ENCODE data around the gene DENND5B.

The DENND5B gene

DNA sequence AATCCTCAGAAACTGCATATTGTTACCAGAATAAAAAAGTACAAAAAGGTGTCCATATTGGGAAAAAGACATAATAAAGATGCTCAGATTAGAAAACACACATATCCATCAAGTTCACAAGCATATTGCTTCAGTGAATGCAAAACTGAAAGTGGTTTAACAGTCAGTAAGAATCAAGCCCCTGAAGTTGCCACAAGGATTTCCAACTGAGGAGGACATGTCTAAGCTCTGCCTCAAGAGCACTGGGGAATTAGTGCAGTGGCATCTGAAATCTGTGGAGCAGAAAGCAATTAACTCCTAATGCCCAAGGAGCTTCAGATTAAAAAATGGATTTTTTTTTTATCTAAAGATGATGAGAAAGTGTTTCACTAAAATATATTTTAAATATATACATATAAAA, 113.2 kb downstream of the DENND5B start:
- ChIA-PET CTCF (no interaction called here), POLR2A (no interaction called here)
- TF ChIP-seq YY1 (tag by site-specific recombination; IDR thresholded peaks at IDR 0.05) (no peak), ZNF792 (tag by site-specific recombination; IDR thresholded peaks at IDR 0.05) (no peak), ZNF140 (tag by site-specific recombination; IDR thresholded peaks at IDR 0.05) (no peak), ZNF610 (tag by site-specific recombination; IDR thresholded peaks at IDR 0.05; ENCODE audit: borderline replicate concordance) (no peak), ZNF146 (tag by site-specific recombination; IDR thresholded peaks at IDR 0.05) (no peak), ZNF157 (tag by site-specific recombination; IDR thresholded peaks at IDR 0.05) (no peak), EGR2 (tag by site-specific recombination; IDR thresholded peaks at IDR 0.05; ENCODE audit: low read depth) (no peak), ZNF530 (tag by site-specific recombination; IDR thresholded peaks at IDR 0.05; ENCODE audit: low read depth) (no peak), ZNF48 (tag by site-specific recombination; IDR thresholded peaks at IDR 0.05) (no peak), ZNF114 (tag by site-specific recombination; IDR thresholded peaks at IDR 0.05) (no peak)
- TF ChIP-seq, protein P1, sequence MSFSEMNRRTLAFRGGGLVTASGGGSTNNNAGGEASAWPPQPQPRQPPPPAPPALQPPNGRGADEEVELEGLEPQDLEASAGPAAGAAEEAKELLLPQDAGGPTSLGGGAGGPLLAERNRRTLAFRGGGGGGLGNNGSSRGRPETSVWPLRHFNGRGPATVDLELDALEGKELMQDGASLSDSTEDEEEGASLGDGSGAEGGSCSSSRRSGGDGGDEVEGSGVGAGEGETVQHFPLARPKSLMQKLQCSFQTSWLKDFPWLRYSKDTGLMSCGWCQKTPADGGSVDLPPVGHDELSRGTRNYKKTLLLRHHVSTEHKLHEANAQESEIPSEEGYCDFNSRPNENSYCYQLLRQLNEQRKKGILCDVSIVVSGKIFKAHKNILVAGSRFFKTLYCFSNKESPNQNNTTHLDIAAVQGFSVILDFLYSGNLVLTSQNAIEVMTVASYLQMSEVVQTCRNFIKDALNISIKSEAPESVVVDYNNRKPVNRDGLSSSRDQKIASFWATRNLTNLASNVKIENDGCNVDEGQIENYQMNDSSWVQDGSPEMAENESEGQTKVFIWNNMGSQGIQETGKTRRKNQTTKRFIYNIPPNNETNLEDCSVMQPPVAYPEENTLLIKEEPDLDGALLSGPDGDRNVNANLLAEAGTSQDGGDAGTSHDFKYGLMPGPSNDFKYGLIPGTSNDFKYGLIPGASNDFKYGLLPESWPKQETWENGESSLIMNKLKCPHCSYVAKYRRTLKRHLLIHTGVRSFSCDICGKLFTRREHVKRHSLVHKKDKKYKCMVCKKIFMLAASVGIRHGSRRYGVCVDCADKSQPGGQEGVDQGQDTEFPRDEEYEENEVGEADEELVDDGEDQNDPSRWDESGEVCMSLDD (tag by site-specific recombination; IDR thresholded peaks at IDR 0.05): no peak
- TF ChIP-seq, protein P2, sequence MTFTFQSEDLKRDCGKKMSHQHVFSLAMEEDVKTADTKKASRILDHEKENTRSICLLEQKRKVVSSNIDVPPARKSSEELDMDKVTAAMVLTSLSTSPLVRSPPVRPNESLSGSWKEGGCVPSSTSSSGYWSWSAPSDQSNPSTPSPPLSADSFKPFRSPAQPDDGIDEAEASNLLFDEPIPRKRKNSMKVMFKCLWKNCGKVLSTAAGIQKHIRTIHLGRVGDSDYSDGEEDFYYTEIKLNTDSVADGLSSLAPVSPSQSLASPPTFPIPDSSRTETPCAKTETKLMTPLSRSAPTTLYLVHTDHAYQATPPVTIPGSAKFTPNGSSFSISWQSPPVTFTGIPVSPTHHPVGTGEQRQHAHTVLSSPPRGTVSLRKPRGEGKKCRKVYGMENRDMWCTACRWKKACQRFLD (tag by site-specific recombination; IDR thresholded peaks at IDR 0.05): no peak
- TF ChIP-seq, protein P3, sequence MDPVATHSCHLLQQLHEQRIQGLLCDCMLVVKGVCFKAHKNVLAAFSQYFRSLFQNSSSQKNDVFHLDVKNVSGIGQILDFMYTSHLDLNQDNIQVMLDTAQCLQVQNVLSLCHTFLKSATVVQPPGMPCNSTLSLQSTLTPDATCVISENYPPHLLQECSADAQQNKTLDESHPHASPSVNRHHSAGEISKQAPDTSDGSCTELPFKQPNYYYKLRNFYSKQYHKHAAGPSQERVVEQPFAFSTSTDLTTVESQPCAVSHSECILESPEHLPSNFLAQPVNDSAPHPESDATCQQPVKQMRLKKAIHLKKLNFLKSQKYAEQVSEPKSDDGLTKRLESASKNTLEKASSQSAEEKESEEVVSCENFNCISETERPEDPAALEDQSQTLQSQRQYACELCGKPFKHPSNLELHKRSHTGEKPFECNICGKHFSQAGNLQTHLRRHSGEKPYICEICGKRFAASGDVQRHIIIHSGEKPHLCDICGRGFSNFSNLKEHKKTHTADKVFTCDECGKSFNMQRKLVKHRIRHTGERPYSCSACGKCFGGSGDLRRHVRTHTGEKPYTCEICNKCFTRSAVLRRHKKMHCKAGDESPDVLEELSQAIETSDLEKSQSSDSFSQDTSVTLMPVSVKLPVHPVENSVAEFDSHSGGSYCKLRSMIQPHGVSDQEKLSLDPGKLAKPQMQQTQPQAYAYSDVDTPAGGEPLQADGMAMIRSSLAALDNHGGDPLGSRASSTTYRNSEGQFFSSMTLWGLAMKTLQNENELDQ (tag by site-specific recombination; IDR thresholded peaks at IDR 0.05; ENCODE audit: low read depth): no peak
- TF ChIP-seq, protein P4, sequence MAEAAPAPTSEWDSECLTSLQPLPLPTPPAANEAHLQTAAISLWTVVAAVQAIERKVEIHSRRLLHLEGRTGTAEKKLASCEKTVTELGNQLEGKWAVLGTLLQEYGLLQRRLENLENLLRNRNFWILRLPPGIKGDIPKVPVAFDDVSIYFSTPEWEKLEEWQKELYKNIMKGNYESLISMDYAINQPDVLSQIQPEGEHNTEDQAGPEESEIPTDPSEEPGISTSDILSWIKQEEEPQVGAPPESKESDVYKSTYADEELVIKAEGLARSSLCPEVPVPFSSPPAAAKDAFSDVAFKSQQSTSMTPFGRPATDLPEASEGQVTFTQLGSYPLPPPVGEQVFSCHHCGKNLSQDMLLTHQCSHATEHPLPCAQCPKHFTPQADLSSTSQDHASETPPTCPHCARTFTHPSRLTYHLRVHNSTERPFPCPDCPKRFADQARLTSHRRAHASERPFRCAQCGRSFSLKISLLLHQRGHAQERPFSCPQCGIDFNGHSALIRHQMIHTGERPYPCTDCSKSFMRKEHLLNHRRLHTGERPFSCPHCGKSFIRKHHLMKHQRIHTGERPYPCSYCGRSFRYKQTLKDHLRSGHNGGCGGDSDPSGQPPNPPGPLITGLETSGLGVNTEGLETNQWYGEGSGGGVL (tag by site-specific recombination; IDR thresholded peaks at IDR 0.05): no peak
- Histone ChIP-seq H3K4me1 (ENCODE audit: control insufficient read depth, insufficient read depth, low read length) (no peaks in the 10 kb centered on the region; the same call in 1 of the 2 replicates), H3K4me3 (ENCODE audit: low read depth, low read length) (no peak overlapping the region), H3K27ac (ENCODE audit: extremely low read depth, low read depth, low read length) (no peak overlapping the region), H3K9me3 (ENCODE audit: control insufficient read depth, insufficient read depth, low read depth, low read length) (no peaks in the 10 kb centered on the region), H3K36me3 (ENCODE audit: control insufficient read depth in 2 of 2, insufficient read depth in 1 of 2, low read length in 2 of 2) (peaks cover 0 to 4% of the 10 kb centered on the region in 2 experiments; a peak in 2 of 3 replicates)

DNA sequence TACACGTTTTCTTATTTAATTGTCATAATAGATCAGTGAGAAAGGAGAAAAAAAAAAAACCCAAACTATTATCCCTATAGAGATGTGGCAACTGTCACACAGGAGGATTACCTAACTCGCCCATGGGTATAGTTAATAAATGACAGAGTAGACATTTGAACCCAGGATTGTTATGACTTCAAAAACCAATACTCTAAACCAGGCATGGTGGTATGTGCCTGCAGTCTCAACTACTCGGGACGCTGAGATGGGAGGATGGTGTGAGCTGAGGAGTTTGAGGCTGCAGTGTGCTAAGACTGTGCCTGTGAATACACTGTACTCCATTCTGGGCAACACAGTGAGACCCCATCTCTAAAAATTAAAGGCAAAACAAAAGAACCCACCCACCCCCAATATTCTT, 114.5 kb downstream of the DENND5B start:
- Histone ChIP-seq H3K27ac (ENCODE audit: extremely low read depth, low read depth, low read length) (no peak overlapping the region), H3K4me3 (ENCODE audit: low read depth, low read length) (no peak overlapping the region), H3K36me3 (ENCODE audit: control insufficient read depth in 2 of 2, insufficient read depth in 1 of 2, low read length in 2 of 2) (peaks cover 0 to 4% of the 10 kb centered on the region in 2 experiments; a peak in 2 of 3 replicates), H3K9me3 (ENCODE audit: control insufficient read depth, insufficient read depth, low read depth, low read length) (no peaks in the 10 kb centered on the region), H3K4me1 (ENCODE audit: control insufficient read depth, insufficient read depth, low read length) (peaks cover 2% of the 10 kb centered on the region; the same call in 1 of the 2 replicates)
- ChIA-PET POLR2A (no interaction called here), CTCF (interaction anchor here (0.5 kb wide), 1 partner anchor 414 kb away, joined by 4 read pairs; no protein-coding TSS in a partner anchor)
- no peak for TF ChIP-seq ZNF121 (tag by site-specific recombination; IDR thresholded peaks at IDR 0.05)
- TF ChIP-seq ZNF785 (tag by site-specific recombination; IDR thresholded peaks at IDR 0.05): no peak
- no peak for TF ChIP-seq ZNF394 (tag by site-specific recombination; IDR thresholded peaks at IDR 0.05; ENCODE audit: borderline replicate concordance)
- TF ChIP-seq, protein P1 (tag by site-specific recombination; IDR thresholded peaks at IDR 0.05): no peak
- no peak for TF ChIP-seq ZNF19 (tag by site-specific recombination; IDR thresholded peaks at IDR 0.05; ENCODE audit: low read depth)
- TF ChIP-seq, protein P5, sequence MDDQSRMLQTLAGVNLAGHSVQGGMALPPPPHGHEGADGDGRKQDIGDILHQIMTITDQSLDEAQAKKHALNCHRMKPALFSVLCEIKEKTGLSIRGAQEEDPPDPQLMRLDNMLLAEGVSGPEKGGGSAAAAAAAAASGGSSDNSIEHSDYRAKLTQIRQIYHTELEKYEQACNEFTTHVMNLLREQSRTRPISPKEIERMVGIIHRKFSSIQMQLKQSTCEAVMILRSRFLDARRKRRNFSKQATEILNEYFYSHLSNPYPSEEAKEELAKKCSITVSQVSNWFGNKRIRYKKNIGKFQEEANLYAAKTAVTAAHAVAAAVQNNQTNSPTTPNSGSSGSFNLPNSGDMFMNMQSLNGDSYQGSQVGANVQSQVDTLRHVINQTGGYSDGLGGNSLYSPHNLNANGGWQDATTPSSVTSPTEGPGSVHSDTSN (CRISPR knock-in tag; IDR thresholded peaks at IDR 0.05): no peak

Measured in HEK293 (cell line).